T-helper 1 cell (primary cell): Measurements from ENCODE around the gene TBL2.
A peak's percentile ranks its signal among the peaks of the same experiment; 100 is the strongest.
"Not testable (repeated sequence)": the region's sequence is repeated elsewhere in the genome, so short reads cannot be mapped to it uniquely, and the experiment has no call there.

Source experiments
- DNase-seq, 5 donors: peaks; one replicate each; pipeline ENCODE4 v3.0.0-alpha.2; 2012 to 2020

TBL2 gene

DNA sequence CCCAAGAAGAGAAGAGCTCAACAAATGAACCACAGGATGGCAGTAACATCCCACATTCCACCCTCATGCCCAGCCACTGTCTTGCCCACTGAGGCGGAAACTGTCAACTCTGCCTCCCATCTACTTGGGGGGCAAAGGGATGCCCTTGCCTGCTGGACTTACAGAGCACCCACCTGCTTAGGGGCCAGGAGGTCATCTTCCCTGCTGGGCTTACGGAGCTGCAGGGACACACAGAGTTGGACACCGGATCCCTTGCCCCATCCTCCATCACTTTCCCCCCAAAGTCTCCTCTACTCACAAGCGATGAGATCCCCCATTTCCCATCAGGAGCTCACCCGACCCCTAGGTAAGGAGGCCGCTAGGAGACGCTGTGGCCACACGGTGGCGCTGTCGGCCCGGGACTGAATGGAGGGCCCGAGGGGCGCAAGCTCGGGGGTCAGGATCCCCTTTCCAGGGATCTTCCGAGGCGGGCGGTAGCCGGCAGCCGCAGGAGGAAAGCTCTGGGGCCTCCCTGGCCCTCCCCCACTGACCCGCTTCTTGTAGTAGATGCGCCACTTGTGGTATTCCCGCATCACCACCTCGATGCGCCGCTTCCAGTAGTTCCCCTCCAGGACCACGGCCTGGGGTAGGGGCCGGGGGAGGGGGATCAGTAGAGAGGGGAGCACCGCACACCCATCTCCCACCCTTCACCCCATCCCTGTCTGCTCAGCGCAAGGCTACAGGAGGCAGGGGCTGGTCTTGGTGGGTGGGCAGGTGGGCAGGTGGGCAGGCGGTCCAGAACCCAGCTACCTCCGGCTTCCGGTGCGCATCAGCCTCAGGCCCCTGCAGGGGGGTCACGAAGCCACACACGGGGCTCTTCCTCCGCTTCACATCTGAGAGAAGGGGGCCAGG is 28.7 kb upstream of the TBL2 start:
- peak; percentile 44 to 60 (median 56) for DNase-seq

DNA sequence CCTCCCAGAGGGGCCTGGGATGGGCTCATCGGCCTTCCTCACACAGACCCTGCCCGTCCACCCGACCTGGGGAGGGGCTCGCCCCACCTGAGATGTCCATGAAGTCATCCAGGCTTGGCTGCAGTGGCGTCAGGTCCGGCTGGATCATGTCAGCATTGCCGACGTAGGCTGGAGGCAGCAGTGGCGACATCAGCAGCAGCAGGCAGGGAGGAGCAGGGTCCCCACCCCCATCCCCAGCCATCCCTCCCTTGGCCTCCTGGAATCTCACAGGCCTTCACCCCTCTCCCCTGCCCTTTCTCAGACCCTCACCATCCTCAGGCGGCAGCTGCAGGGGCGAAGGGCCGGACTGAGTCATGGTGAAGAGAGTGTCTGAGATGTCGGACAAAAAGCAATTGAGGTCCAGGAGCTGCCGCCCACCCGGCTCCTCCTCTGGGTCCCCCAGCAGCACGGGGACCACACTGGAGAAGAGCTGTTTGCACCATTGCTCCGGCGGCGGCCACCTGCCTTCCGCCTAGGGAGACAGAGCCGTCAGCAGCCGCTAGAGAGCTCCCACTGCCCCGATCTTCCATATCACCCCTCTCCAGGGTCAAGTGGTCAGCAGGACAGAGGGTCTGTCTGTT is 27.3 kb upstream of the TBL2 start:
- DNase-seq, result no peak

DNA sequence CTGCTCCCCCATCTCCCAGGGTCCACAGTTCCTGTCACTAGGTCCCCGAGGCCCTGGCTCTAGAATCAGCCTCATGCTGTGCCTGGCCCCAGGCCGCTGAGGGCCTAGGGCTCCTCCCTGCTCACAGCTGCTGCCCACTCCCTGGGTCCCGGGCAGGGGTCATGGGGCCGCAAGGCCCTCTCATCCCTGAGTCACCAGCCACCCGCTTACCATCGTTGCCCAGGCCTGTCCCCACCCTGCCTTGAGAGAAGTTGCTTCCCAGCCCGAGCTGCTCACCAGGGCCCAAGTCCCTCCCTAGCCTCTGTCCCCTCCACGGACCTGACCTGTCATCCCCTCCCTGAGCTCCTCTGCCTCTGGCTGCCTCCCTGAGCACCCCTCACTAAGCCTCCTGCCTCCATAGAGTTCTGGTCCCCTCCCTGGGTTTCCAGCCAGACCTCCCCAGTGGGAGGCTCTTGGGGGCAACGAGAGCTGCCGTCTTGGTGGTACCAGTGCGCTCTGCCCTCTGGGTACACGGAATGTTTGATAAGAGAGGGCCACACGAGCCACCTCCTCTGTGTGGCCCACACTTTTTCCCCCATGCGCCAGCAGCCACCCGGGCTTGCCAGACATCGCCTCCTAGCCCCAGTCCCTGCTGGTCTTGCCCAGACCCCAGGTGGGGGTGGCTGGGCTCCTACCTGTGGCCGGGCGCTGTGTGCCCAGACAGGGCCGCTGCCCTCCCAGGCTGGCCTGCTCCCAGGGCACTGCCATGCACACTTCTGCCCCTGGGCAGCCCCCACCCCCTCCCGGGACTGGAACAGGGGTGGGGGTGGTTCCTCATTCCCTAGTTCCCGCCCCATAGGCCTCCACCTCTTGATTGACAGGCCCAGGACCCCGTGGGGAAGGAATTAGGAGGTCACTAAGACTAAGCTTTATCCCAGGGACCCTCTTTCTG is 24.6 kb upstream of the TBL2 start:
- DNase-seq, result no peak

DNA sequence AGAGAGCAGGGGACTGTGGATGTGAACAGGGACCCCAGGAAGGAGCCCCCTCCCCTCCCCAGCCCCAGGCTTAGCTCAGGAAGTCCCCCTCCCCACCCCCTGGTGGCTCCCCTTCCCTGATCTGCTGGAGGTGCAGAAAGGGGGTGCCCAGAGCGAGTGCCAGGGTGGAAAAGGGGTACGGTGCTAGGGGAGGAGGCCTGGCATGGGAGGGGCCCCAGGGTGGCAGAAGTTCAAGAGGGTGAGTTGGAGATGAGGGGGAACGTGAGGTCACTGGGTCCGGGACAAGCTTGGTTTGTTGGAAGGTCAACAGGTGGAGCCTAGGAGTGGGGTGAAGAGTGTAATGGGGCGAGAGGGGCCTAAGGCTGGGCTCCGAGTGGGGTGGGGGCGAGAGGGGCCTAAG is 21.5 kb upstream of the TBL2 start:
- no peak for DNase-seq

DNA sequence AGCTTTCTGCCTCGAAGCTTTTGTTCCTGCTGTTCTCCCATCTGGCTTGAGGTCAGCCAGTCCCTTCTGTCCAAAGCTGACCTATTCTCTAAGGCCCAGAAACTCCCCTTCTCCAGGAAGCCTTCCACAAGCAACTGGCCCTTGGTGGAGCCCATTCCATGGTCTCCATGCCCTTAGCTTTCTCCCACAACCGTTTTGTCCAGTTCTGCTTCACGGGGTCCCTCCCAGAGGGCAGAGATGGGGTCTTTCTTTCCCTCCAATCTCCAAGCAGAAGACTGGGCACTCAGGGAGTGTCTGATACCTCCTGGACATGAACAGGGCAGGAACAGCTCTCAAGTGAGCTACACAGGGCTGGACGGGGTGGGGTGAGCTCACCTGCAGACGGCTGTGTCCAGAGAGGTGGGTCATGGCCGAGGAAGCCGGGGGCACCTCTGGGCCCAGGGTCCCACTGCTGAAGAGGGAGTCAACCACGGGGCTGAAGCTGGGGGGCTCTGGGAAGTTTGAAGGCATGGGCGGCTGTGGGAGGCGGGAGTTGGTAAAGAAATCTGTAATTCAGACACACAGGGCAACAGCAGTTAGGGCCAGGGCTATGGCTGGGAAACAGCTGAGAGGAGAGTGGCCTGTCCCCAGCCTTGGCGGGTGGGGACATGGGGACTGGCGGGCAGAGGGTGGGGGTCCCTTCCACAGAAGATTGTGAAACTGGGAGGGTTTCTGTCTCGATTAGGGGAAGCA is 20.9 kb upstream of the TBL2 start:
- DNase-seq, result no peak

DNA sequence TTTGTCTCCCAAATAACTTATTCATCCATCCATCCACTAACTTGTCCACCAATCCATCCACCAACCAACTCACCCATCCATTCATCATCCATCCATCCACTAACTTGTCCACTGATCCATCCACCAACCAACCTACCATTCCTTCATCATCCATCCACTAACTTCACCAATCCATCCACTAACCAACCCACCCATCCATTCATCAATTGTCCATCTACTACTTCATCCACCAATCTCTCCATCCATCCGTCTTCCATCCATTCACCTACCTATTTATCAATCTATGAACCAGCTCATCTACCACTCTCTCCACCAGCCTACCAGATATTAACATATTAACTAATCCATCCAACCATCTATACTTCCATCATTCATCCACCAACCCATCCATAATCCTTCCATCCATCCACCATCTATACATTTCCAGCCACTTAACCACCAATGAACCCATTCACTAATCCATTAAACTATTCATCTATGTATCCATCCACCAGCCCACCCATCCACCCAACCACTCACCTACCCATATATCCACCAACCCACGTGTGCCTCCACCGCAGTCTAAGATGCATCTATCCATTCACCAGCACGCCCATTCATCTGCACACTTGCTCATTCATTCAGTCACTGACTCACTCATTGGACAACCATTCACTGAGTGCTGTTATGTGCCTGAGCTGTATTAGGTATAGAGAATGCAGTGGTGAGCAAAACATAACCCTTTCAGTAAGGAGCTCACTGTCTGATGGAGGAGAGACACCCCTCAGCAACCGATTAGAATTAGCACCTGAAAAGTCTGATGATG is 19.8 kb upstream of the TBL2 start:
- DNase-seq, result no peak

DNA sequence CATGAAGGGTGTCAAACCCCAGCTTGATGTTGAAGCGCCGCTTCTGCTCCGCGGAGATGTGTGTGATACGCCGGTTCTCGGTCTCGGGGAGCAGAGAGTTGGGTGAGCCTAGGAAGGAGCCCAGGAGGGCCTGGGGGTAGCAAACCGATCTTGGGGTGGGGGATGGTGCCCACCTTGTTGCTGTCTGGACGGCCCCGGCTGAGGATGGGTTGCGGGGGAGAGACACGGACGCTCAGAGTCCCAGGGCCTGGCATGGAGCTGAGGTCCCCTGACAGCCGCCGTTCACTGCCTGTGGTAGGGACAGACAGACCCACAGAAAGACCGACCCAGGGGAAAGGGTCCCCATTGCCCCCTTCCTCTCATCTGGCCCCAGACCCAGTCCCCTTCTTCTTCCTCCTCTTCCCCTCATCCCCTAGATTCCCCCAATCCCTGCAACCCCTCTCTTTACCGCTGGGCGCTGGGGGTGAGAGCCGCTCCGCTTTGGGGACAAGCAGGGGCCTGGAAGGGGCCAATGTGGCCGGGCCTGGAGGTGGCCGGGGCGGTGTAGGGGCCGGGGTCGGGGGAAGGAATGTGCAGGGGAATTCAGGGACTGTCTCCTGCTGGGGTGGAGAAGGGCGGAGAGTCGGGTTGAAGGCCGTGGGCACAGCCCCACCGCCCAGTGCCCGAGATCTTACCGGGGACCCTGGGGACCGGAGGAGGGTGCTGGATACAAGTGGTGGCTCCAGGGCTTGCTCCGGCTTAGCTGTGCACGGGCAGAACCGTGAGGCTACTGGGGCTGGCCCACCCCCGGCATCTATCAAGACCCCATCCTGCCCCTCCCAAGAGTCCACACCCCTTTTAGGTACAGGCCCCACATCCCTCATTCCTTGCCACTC is 18.0 kb upstream of the TBL2 start:
- DNase-seq, result no peak

DNA sequence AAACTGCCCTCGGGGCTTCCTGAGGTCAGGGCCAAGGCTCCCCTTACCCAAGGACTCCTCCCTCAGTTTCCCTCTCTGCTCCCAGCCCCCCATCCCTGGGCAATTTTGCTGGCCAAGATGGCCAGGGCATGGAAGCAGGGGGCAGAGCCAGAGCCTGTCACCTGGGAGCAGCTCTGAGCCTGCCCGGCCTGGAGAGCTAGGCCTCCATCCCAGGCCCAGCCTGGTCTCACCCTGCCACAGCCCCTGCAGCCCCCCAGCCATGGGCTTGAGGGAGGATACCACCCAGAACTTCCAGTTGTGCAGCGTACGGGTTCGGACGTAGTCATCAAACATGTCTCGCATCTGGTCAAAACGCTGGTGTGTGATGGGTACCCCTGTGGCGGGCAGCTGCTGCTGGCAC is 17.0 kb upstream of the TBL2 start:
- no peak for DNase-seq

DNA sequence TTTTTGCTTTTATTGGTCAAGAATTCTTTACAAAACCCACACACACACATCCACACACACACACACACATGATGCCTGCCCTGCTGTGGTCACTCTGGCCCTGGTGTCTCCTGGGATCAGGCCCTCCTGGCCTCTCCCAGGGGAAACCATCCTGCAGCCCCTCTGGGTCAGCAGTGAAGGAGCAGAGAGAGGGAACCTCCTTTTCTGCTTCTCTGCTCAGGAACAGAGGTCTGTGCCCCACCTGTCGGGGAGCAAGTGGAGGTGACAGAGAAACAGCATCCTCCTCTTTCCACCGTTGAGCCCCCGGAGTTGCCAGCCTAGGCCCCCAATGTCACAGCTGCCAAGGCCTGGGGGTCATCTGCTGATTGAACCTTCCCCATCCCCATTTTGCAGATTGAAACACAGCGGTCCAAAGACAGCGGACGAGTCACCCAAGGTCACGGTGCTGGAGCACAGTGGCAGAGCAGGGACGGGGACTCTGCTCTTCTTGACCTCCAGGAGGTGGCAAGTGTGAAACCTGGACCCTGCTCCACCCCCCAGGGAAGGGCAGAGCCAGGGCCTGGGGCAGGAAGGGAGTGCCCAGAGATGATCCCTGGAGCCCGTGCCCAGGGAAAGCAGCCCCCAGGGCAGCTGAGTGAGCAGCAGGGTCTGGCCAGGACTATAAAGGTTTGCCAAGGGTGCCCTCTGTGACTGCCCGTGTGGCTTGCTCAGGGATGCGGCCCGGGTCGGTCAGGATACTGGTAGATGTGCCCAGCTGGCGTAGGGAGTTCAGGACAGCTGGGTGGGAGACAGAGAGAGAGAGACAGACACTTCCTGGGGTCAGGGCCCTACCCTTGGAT is 15.0 kb upstream of the TBL2 start:
- no peak for DNase-seq

DNA sequence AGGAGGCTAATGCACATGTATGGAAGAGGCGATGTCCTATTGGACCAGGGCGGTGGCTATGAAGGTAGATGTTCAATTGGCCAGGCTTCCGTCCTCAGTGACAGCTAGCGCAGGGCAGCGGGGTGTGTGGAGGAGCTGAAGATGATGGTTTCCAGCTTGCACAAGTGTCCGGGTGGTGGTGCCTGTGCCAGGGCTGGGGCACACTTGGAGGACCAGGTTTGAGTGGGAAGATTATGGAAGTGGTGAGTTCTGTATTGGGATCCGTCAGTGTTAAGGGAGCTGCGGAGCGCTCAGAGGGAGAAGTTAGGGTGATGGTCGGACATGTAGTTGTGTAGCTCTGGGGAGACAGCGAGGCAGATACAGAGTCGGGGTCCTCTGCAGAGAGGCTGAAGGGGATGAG is 8.5 kb upstream of the TBL2 start:
- no peak for DNase-seq

DNA sequence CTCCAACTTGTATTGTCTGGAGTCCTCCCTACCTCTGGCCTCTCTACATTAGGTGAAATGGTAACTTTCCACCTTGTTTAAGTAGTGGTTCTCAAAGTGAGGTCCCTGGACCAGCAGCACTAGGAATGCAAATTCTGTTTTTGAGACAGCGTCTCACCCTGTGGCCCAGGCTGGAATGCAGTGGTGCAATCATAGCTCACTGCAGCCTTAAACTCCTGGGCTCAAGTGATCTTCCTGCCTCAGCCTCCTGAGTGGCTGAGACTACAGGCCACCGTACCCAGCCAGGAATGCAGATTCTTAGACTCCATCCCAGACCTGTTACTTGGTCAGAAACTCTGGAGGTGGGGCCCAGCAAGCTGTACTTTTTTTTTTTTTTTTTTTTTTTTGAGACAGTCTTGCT is 6.8 kb upstream of the TBL2 start:
- no peak for DNase-seq

DNA sequence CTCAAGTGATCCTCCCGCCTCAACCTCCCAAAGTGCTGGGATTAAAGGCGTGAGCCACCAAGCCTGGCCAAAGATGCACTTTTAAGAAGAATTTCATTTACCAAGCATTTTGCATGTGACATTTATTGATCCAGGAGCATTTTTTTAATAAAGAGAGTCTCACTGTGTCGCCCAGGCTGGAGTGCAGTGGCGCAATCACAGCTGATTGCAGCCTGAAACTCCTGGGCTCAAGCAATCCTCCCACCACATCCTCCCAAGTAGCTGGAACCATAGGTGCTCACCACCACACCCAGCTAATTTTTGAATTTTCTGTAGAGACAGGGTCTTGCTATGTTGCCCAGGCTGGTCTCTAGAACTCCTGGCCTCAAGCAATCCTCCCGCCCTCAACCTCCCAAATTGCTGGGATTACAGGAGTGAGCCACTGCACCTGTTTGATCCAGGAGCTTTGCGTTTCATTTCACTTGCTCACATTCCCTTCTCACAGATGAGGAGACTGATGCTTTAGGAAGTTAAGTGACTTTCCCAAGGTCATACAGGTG is 4.4 kb upstream of the TBL2 start:
- no peak for DNase-seq

DNA sequence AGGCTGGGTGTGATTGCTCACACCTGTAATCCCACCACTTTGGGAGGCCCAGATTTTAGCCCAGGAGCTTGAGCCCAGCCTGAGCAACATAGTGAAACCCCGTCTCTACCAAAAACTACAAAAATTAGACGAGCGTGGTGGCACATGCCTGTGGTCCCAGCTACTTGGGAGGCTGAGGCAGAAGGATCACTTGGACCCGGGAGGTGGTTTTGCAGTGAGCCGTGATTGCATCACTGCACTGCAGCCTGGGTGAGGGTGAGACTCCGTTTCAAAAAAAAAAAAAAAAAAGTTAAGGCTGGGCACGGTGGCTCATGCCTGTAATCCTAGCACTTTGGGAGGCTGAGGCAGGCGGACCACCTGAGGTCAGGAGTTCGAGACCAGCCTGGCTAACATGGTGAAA is 2.6 kb upstream of the TBL2 start:
- DNase-seq, result not testable (repeated sequence)

DNA sequence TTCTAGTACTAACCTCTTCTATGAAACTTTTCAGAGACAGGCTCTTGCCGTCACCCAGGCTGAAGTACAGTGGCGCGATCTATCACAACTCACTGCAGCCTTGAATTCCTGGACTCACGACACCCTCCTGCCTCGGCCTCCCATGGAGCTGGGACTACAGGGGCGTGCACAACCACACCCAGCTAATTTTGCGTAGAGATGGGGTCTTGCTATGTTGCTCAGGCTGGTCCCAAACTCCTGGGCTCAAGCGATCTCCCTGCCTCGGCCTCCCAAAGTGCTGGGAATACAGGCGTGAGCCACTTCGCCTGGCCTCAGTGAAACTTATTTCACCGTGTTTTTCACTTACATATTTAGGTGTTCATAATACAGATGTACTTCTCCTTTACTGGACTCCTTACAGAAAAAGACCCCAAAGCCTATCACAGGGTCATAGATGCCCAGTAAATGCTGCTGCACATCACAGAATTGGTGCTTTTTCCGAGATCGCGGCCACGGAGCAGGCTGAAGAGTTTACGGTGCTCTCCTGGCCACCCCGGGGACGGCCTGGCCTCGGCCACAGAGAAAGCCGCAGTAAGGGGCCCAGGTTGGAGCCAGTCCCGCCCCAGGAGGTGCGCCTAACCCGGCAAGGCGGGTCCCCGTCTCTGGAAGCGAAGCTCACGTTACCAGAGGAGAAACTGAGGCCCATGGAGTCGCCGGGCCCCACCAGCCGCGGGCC is 595 bp downstream of the TBL2 start:
- no peak for DNase-seq

DNA sequence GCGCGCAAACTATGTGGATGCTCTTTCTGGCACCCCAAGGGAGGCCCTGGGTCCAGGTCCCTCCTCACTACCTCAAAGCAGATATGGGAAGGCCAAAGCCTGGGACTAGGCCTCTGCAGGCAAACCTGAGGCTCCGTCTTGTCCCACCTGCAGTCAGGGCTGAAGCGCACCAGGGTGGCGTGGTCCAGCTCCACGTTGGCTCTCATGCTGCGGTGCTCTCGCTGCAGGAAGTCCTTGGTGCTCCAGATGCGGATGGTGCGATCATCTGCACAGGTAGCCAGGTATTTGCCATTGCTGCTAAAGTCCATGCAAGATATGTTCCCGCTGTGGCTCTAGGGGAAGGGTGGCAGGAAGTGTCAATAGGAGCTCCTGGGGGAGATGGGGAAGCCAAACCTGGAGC is 4.6 kb downstream of the TBL2 start:
- no peak for DNase-seq

DNA sequence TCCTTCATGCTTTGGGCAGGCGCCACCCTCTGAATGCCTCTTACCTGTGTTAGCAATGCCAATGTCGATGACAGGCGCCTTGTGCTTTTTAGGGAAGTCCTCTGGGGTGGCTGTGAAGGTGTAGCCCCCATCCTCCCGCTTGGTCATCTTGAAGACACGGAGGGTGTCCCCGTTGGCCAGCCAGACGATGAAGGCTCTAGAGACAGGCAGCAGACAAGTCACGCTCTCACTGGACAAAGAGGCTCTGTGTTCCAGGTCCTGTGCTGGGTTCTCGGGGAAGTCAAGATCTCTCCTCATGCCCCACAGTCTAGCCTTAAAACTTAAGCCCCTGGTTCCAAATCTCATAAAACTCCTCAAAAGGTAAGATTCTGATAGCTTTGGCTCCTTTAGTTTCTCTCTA is 5.1 kb downstream of the TBL2 start:
- no peak for DNase-seq

DNA sequence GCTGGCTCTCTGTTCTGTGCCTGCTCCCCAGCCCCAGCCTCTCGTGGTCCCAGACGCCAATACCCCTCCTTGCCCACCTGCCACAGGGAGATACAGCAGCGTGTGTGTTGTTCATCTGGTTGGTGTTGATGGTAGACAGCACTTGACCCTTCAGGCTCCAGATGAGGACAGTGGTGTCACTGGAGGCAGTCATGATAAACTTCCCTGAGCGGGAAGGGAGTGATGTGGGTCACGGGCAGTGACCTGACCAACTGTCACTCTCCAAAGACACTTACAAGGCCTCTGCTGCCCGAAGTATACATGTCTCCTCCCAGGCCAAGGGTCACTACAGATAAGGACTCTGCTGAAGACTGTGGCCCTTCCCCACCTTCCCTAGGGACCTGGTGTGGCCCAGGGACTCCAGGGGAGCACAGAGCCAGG is 5.6 kb downstream of the TBL2 start:
- DNase-seq, result no peak

DNA sequence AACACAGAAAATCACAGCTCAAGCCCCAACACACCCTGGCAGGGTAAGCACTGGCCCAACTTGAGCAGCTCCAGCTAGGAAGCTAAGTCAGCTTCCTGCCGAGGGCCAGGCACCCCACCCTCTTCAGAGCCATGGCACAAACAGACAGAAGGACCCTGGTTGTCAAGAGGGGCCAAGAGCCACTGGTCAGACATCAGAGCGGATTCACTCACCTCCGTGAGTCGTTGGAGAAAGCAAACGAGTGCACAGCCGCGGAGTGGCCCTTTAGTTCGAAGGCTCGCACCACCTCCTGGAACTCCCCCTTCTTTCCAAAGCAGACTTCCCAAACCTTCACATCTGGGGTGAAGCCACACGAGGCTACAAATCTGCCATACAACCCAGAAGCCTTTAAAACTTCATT is 7.4 kb downstream of the TBL2 start:
- no peak for DNase-seq

DNA sequence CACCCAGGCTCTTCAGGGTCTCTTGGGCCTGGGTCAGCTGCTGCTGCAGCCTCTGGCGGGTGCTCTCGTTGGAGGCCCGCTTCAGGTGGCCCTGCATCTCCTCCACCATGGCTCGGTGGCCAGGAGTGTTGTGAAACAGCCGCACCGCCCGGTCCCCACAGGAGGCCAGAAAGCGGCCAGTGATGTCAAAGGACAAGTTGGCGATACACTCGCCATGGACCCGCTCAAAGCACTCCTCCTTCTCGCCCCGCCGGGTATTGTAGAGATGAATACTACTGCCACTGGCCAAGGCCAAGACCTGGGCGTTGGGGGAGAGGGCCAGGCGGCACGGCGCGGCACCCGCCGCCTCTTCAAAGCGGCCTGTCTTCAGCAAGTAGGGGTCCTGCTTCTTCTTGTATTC is 7.9 kb downstream of the TBL2 start:
- no peak for DNase-seq
